GM18505 (cell line): Measurements from ENCODE around the gene FILIP1.
"Not testable (repeated sequence)": the region's sequence is repeated elsewhere in the genome, so short reads cannot be mapped to it uniquely, and the experiment has no call there.

ENCODE experiments used
- ATAC-seq: cut with Tn5 transposase; IDR thresholded peaks from one replicate; pipeline ENCODE4 v1.9.1; 2021; ENCODE audit not compliant: unreplicated experiment
- POLR2A ChIP-seq: IDR thresholded peaks from 4 replicates; pipeline ENCODE4 v1.6.1; 2011; ENCODE audit warnings: borderline replicate concordance; ENCODE audit not compliant: insufficient read depth, insufficient read length; ENCODE audit errors: extremely low read depth

FILIP1 gene

DNA sequence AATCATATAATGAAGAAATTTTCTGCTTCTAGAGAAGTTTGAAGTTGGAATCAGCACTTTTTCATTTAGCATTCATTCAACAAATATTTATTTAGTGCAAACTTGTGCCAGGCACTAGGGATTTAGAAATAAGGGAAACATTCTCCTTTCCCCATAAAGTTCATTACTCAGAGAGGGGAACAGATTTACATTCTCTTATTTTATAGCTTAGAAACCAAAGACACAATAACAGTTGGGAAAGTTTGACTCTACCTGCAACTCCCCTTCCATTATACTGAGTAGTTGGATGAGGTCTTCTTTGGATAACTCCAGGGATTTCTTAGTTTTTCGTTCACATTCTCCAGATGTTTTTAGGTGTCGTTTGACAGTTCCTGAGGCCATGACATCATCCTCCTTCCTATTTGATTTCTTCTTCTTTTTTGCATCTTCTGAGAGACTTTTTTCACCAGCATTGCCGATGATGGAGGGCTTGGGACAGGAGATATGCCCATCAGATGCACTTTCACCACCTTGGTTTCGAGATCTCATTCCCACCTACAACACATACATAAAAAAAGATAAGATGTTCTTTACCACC, 79.1 kb downstream of the FILIP1 start:
- TF ChIP-seq POLR2A, result no peak
- no peak for ATAC-seq

DNA sequence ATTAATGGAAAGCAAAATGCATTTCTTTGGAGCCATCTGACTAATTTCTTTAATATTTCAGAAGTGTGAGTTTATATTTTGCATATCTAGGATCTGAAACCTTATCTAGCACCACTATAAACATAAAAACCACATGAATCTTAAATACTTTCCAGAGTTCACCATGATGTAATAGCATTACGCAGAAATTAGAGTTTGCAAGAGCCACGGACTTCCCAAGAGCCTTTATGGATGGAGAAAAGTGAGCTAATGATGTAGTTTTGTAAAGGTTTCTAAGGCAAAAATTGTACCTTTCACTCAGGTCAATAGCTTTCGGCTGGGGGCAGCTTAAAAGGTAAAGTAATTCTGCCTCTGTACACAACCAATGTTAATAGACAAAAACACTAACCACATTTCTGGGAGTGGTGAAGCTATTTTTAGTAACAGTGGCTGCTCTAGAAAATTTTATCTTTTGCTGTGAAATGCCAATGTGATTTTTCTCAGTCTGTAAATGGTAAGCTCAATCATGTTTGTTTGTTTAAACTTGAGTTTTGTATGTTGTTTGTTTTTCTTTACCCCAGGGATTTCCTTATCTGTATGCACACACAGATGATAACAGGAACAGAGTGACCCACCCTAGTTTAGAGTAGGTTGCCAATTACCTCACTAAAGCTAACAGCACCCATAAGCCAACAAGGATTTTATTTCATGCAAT, 80.5 kb downstream of the FILIP1 start:
- no peak for TF ChIP-seq POLR2A
- ATAC-seq, result no peak

DNA sequence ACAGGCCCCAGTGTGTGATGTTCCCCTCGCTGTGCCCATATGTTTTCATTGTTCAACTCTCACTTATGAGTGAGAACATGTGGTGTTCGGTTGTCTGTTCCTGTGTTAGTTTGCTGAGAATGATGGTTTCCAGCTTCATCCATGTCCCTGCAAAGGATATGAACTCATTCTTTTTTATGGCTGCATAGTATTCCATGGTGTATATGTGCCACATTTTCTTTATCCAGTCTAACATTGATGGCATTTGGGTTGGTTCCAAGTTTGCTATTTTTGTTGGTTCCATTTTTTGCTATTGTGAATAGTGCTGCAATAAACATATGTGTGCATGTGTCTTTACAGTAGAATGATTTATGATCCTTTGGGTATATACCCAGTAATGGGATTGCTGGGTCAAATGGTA, 83.0 kb downstream of the FILIP1 start:
- not testable (repeated sequence) for ATAC-seq

DNA sequence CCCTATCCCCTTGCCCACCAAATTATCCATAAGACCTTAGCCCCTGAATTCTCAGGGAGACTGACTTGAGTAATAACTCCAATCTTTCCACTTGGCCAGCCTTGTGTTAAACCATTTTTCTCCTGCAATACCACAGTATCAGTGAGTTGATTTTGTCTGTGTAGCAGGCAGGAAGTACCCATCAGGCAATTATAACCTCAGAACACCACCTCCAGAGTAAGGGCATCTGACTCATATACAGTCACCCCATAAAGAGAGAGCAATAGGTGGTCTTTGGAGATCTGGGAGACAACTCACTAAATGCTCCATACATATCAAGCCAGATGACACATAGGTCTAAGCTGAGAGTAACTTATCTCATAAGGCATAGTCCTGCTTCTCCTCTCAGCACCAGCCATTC, 83.7 kb downstream of the FILIP1 start:
- ATAC-seq, result no peak
- TF ChIP-seq POLR2A, result no peak

DNA sequence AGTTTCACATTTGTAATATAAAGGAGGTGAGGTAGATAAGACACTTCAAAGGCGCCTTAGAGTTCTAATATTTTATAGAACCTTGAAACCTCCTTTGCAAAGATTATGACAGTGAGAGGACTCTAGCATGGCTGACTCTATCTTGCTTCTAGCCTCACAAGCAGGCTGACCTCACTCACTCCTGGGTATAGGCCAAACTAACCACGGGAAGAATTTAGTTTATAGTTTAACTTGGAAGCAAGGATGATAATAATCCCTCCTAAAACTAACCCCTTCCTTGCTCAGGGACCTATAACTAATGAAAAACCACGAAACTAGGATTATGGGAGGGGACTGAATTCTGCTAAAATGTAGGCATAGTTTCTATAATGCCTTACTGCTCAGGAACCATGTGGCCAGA, 84.3 kb downstream of the FILIP1 start:
- ATAC-seq, result no peak
- TF ChIP-seq POLR2A, result no peak

DNA sequence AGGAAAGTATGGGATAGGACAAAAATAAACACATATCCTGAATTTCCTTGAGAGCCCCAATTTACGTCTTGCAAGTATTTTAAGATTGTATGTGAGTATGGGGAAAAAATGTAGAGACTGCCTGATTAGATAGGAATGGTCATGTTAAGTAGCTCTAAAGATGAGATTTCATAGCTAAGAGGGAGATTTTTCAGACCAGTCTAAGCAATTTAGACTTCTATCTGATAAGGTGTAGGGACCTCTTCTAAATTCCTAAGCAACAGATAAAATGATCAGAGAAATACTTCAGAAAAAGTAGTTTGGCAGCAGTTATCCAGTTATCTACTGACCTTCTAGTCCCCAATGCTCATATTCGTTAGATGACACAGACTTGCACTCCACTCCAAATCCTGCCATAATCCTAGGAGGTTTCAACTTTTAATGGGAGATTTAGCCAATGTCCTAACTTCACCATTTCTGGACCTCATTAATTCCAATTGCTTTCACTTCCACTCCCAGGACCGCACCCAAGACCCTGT, 90.0 kb downstream of the FILIP1 start:
- no peak for ATAC-seq
- TF ChIP-seq POLR2A, result no peak

DNA sequence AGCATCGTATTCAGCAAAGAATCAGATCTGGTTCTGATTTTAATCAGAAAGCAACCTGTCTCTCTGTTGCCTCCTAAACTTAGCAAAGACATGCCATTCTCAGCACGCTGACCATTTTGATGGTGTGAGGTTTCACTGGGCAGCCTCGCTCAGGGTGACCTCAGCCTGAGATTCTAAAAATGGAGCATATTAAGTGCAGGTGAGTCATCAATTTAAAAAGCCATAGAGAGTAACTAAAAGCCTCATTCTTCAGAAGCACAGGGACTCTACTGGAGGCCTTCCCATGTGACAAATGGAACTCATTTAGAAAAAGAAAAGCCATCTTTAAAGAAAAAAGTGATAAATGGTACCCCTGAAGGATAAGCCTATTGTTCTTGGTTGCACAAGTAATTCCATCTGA, 91.3 kb downstream of the FILIP1 start:
- no peak for TF ChIP-seq POLR2A
- no peak for ATAC-seq

DNA sequence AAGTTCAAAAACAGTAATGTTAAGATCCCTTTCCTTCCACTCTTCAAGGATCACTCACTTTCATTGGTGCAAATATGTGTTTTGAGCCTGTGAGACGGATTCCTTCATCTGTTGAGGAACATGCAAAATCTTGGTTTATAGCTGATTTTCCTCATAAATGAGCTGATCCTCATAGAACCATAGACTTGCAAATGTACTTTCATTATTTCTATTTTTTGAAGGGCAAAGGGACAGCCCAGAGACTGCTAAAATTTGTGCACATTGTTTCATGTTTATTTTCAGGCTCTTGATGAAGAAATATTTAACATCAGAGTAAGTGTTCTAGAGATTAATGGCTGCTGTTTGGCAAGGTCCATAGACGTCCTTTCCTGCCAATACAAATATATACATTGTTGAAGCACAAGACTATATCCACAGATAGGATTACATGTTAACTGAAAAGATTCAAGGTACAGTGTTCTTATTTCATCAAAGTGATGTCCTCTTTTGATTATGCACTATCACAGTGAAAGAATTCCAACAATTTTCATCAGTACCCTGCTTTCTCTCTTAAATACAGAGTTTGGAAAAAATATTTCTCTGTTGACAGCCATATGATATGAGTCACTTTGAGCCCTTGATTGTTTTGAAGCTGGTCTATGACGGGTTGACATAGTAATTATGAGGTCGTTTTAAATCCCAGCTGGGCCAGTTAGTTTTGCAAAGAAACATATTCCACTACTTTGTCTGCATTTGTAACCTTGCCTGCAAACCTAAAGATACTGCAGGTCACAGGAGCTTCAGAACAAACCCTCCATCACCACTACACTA, 95.7 kb downstream of the FILIP1 start:
- no peak for TF ChIP-seq POLR2A
- ATAC-seq, result no peak

DNA sequence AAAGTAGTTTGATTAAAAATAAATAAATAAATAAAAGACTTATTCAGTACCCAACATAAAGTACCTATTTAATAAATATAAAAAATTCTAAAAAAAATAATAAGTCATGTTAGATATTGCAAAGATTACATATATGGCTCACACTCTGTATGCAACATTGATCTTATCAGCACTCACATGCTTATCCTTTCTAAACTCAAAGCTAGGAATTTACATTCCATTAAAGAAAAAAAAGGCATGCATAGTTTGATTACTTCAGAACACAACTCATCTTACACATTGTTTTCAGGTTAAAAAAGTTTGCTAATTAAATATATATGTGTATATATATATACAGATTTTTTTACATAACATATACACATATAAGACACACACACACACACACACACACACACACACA, 96.4 kb downstream of the FILIP1 start:
- no peak for TF ChIP-seq POLR2A
- ATAC-seq, result no peak

DNA sequence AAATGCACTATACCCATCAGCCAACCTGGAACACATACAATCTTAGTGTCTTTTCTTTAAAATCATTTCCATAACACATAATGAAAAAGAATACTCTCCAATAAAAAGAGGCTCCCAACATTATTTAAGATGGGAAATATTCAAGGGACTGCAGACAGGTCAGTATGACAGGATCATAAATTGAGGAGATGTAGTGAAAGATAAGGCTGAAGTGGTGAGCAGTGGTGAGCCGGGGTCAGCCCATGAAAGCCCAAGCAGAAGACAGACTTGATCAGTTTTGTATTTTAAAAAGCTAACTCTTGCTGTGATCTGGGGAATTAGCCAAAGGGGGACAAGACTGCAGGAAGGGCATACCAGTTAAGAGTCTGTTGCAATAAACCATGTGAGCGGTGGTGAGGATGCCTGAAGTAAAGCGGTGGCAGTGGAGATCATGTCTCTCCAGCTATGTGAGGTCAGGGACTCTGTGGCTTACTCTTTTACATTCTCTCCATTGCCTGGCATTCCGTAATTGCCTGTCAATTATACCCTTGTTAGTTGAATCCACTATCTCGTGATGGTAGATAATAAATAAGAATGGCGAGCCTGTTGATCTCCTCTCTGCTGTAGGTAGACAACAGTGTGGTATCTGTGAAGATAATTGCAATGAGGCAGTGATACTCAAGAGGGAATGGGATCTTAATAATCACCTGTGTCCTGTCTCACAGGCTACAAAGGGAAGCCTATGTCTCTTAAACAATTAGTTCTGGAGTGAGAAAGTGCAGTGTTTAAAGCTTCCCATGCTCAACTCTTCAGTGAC, 97.4 kb downstream of the FILIP1 start:
- TF ChIP-seq POLR2A, result no peak
- no peak for ATAC-seq

DNA sequence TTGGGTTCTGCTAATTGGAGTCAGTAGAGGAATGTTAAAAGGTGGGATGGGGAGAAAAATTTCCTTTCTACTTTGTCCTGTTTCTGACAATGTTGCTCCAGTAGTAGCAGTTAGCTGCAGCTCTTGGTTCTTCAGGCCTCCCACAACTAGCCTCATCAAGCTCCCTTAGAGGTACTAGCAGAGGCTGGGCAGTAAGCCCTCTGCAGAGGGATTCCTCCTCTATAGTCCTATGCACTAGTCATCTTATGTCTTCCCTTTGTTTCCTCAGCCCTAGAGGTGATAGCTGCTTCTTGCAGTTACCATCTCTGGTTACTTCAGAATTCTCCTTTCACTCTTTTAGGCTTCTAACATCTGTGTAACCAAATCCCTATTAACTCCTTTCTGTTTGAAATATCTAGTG, 99.8 kb downstream of the FILIP1 start:
- ATAC-seq, result no peak
- TF ChIP-seq POLR2A, result no peak

DNA sequence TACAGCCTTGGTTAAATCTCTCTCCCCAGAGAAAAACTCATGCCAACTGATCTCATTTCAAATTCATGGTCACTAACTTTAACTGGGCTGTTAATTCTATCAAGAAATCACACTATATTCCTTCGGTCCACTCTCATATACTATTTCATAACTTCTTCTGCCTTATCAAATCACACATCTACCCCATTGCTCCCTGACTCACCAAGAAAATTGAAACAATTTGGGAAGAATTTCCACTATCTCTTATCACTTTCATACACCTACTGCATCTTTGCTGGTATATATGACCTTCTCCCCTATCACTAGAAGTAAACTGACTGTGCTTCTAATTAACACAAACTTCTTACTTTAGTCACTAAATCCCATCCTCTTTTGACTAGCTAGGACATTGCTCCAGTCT, 102.3 kb downstream of the FILIP1 start:
- no peak for TF ChIP-seq POLR2A
- ATAC-seq, result no peak
